Hepatic stellate cell (primary cell): Measurements from ENCODE around the gene ASMT.
"Not testable (repeated sequence)": the region's sequence is repeated elsewhere in the genome, so short reads cannot be mapped to it uniquely, and the experiment has no call there.

ENCODE experiments used
- DNase-seq: peaks from one replicate; pipeline ENCODE4 v3.0.0; 2011; ENCODE audit warnings: low spot score

The ASMT gene

DNA sequence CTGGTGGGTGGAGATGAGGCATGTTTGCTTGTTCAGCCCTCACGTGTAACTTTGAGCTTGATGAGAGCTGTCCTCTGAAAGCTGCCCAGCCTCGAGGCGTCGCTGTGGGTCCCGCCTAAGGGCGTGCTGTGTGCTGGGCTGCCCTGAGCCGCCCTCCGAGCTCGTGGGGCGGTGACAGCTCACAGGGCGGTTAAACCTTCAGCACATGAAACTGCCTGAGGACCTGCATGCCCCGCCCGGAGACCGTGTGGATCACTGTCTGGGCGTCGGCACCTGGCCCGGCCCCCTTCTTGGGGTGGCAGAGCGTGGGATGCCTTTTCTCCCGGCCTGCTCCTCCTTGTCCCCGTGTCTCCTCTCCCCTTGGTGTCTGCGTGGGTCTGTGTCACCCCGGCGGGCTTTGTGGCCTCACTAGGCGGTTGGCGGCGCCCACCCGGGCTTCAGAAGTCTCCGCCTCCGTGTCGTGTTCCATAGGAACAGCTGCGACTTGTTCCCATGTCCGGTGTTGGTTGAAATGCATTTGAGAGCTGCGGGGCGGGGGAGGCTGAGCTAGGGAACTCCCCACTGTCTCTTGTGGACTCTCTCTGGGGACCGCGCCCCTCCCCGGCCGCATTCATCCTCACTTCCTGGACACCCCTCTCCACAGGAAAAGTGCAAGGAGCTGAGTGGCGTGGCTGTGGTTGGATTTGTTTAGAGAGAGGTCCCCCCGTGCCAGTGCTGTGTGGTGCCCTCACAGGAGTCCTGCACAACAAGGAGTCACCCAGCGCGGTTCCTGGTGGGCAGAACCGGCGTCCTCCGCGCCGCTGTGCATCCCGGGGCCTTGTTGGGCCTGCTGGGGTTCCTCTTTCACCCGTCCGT is 16.6 kb upstream of the ASMT start:
- DNase-seq, result no peak

DNA sequence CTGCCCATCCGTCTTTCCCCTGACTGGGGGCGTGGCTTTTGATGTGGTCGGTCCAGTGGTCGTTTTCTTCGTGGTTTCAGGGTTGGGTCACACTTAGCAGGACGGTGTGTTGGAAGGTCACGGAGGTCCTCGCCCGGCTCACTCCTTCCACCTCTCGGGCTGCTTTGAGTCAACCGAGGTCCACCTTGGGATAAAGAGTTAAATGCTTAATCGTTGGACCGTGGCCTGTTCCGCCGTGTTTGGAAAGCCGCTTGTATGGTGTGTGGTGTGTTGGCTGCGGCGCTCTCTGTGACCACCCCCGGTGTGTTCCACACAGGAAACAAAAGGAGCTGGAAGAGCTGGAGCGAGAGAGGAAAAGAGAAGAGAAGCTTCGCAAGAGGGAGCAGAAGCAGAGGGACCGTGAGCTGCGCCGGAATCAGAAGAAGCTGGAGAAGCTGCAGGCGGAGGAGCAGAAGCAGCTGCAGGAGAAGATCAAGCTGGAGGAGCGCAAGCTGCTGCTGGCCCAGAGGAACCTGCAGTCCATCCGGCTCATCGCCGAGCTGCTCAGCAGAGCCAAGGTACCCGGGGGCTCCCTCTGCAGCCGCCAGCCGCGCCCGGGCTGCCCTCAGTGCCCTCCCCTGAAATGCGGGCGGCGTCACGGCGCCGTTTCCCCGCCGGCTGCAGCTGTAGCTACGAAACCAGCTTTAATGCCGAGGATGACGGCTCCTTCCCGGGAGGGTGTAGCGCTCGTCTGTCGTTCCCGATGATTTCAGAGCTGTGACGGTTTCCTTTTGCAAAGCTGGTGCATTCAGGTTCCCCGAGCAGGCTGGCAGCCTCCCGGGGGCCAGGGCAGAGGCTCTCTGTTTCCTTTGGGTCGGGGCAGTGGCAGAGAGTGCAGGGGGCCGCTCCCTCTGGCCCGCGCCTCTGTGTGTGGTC is 15.7 kb upstream of the ASMT start:
- DNase-seq, result no peak

DNA sequence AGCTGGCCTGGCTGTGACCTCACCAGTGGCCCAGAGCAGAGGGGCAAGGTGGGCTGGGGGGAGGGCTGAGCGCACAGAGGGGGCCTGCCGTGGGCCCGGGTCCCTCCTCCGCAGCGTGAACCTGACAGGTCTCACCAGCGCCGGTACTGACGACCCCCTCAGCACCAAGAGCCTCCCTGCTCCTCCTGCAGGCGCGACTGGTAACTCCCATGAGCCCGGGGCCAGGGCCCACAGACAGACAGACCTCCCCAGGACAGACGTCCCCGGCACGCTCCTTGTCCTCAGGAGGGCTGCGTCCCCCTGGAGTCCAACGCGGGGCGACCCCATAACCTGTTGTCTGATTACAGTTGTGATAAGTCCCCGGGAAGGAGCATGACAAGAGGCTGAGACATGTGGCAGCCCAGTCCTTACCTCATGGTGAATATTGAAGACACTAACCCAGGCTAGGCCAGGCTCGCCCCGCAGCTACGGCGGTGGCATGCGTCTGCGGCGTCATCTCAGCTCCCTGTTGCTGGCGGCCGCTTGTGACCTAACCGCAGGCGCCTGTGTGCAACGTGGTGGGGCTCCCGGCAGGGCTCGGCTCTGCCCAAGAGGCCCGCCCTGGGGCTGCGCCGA is 15.0 kb upstream of the ASMT start:
- DNase-seq, result no peak

DNA sequence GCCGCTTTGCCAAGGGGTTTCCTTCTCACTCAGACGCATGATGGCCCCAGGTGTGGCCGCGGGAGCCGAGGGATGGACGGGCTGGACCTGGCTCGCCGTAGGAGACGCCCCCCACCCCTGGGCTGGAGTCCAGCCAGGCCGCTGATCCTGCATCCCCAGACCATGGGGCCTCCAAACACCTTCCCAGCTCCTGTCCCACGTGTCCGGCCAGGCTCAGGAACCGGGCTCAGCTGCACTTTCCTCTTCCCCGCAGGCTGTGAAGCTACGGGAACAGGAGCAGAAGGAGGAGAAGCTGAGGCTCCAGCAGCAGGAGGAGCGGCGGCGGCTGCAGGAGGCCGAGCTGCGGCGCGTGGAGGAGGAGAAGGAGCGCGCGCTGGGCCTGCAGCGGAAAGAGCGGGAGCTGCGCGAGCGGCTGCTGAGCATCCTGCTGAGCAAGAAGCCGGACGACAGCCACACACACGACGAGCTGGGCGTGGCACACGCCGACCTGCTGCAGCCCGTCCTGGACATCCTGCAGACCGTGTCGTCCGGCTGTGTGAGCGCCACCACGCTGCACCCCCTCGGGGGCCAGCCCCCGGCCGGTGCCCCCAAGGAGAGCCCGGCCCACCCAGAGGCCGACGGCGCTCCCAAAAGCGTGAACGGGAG is 14.3 kb upstream of the ASMT start:
- DNase-seq, result no peak

DNA sequence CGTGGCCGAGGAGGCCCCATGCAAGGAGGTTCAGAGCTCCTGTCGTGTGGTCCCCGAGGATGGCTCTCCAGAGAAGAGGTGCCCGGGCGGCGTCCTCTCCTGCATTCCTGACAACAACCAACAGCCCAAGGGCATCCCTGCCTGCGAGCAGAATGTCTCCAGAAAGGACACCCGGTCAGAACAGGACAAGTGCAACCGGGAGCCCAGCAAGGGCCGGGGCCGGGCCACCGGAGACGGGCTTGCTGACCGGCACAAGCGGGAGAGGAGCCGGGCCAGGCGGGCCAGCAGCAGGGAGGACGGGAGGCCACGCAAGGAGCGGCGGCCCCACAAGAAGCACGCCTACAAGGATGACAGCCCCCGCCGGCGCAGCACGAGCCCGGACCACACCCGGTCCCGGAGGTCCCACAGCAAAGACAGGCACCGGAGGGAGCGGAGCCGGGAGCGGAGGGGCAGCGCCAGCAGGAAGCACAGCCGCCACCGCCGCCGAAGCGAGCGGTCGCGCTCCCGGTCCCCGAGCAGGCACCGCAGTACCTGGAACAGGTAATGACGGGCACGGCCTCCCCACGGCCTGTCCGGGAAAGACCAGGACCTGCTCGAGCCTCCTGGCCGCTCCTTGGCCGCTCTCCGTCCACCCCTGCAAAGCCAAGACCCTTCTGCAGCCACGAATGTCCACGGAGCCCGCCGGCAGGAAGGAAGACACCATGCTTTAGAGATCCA is 13.7 kb upstream of the ASMT start:
- DNase-seq, result no peak

DNA sequence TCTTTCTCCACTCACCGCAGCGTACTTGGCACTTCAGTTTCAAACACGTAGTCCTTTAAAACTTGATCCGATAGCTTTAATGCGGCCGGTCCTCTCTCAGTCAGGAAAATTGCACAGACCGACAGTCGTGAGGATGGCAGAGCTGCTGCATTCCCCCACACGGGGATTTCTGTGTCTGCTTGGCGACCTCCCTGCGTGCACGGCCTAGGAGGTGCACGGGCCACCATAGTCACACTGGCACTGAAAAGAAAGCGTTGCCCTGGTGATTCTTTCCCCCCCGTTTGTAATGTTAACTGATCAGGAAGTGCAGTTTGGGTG is 13.1 kb upstream of the ASMT start:
- no peak for DNase-seq

DNA sequence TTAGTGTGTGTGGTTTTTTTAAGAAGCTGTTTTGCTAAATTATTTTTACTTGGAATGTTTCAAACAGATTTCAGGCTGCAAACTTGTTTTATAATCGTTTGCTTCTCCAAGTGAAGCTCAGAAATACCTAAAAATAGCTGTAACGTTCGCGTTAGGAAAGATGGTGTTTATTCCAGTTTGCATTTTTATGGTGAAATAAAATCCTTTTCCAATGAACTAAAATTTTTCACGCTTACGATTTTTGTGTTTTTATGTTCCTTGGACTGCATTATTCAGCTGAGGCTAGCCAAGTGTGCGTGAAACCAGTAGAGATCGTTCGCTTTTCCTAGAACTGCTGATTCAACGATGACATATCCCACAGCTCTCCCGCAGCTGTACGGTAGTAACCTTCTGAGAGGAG is 12.6 kb upstream of the ASMT start:
- no peak for DNase-seq

DNA sequence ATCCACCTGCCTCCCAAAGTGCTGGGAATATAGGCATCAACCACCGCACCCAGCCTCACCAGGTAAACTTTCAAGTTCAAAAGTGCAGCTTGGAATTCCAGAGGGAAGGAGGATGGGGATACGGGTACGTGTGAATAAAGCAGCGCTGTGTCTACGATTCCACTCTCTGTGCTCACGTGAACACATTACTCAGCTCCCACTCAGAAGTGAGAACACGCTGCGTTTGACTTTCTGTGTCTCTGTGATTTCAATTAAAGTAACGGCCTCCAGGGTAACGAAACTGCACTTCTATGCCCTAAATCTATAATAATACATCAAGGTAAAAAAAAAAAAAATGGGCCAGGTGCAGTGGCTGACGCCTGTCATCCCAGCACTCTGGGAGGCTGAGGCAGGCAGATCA is 8.4 kb upstream of the ASMT start:
- no peak for DNase-seq

DNA sequence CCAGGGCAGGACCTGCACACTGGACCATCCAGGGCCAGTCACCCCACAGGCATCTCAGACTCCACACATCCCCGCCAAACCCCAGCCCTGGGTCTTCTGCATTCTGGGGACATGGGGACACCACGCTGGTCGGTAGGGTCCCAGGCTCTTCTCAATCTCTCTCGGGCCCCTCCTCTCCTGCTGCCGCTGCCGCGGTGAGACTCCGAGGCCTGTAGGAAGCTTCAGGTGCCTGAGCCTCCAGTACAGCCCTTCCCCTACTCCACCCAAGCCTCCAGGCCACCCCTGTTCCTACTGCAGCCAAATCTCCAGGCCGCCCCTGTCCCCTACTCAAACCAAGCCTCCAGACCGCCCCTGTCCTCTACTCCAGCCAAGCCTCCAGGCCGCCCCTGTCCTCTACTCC is 5.5 kb upstream of the ASMT start:
- no peak for DNase-seq

DNA sequence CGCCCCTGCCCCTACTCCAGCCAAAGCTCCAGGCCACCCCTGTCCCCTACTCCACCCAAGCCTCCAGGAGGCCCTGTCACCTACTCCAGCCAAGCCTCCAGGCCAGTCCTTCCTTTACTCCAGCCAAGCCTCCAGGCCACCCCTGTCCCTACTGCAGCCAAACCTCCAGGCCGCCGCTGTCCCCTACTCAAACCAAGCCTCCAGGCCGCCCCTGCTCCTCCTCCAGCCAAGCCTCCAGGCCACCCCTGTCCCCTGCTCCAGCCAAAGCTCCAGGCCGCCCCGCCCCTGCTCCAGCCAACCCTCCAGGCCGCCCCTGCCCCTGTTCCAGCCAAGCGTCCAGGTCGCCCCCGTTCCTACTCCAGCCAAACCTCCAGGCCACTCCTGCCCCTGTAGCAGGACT is 5.1 kb upstream of the ASMT start:
- no peak for DNase-seq

DNA sequence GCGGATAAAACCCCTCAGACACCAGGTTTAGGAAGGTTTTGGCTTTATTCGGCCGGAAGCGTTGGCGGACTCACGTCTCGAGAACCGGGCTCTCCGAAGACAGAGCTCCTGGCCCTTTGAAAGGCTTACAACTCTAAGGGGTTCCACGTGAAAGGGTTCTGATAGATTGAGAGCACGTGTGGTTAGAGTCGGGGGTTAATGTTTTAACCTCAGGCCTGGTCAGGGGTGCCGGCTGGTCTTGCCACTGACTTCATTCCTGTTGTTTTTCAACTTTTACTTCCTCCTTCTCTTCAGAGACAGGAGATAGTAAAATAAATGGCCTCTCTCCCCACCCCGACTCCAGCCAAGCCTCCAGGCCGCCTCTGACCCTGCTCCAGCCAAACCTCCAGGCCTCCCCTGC is 4.7 kb upstream of the ASMT start:
- no peak for DNase-seq

DNA sequence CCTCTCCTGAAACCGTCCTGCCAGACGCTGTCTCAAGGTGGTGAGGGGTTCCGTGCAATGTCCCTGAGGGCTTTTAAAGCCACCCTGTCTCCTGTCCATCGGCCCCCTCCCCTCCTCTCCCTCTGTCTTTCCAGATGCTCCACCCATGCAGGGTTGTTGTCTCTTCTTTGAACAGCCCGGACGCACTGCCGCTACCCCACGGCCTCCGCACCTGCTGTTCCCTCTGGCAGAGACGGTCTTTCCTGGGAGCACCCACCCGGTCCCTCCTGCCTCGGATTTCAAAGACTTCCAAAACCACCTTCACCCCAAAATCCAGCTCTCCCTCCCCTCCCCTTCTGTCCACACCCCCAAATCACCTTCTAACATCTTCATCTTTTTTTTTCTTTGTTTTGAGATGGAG is 4.1 kb upstream of the ASMT start:
- DNase-seq, result no peak

DNA sequence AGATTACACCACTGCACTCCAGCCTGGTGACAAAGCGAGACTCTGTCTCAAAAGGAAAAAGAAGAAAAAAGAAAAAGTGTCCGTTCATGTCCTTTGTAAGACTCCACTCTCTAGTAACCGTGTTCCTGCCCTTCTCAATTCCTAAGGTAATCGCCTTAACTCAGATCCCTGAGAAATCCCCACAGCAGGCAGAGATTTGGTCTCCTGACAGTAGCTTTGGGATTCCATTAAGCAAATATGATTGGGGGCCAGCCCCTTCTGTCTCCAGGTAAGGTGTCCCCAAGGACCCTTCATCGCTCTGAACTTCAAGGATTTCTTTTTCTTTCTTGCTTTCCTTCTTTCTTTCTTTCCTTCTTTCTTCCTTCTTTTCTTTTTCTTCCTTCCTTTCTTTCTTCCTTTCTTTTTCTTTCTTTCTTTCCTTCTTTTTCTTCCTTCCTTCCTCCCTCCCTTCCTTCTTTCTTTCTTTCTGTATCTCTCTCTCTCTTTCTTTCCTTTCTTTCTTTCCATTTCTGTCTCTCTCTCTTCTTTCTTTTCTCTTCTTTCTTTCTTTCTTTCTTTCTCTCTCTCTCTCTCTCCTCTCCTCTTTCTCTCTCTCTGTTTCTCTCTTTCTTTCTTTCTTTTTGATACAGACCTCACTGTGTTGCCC is 2.1 kb upstream of the ASMT start:
- DNase-seq, result no peak

DNA sequence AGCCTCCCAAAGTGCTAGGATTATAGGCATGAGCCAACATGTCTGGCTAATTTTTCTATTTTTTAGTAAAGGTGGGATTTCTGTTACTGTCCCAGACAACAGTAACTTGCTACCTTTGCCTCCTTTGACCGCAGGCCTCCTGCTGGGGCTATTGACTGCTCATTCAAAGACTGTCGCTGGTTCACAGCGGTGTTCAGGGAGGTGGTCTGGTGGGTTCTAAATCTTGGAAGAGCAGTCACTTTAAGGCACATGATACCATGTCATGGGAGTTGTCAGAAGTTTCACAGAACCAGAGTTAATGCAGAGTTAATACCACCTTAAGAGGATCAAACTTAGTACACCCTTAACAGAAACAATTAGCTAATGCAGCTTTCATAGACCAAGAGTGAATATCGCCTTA is 3.8 kb downstream of the ASMT start:
- DNase-seq, result no peak

DNA sequence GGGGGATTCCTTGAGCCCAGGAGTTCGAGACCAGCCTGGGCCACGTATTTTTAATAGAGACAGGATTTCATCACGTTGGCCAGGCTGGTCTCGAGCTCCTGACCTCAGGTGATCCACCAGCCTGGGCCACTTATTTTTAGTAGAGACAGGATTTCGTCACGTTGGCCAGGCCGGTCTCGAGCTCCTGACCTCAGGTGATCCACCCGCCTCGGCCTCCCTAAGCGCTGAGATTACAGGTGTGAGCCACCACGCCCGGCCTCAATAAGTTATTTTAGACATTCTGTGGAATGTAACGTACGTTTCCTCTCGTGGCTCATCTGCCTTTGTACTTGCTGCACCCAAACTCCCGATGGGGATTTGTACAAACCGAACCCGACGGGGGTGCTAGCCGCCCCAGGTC is 8.8 kb downstream of the ASMT start:
- DNase-seq, result no peak

DNA sequence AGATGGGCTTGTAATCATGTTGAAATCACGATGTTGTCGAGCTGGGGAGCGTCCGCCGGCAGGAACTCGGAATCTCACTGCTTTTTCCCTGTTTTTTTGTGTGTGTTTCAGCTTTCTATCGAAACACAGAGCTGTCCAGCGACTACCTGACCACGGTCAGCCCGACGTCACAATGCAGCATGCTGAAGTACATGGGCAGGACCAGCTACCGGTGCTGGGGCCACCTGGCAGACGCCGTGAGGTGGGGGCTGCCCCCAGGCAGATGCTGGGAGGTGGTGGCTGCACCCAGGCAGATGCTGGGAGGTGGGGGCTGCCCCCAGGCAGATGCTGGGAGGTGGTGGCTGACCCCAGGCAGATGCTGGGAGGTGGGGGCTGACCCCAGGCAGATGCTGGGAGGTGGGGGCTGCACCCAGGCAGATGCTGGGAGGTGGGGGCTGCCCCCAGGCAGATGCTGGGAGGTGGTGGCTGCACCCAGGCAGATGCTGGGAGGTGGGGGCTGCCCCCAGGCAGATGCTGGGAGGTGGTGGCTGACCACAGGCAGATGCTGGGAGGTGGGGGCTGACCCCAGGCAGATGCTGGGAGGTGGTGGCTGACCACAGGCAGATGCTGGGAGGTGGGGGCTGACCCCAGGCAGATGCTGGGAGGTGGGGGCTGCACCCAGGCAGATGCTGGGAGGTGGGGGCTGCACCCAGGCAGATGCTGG is 9.4 kb downstream of the ASMT start:
- DNase-seq, result not testable (repeated sequence)

DNA sequence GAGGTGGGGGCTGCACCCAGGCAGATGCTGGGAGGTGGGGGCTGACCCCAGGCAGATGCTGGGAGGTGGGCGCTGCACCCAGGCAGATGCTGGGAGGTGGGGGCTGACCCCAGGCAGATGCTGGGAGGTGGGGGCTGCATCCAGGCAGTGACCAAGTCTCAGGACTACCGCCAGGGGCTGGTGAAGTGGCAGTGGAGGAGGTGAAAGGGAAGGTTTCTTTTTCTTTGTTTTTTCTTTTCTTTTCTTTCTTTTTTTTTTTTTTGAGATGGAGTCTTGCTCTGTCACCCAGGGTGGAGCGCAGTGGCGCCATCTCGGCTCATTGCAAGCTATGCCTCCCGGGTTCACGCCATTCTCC is 10.0 kb downstream of the ASMT start:
- not testable (repeated sequence) for DNase-seq

DNA sequence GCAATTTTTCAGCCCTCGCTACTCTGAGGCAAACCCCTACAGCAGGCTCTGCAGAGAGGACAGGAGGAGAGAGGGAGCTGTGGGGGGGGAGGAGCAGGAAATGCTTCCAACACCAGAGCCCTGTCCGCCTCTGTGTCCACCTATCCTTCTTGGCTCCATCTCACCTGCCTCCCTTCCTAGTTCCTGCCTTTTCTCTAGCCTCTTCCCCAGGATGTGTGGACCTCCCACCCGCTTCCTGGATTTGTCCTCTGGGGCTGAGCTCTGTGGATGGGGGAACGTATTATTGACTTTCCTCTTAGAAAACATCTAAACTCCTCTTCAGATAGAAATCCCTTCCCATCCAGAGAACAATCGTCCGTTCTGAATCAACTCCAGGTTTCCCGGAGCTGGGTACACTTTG is 14.4 kb downstream of the ASMT start:
- no peak for DNase-seq

DNA sequence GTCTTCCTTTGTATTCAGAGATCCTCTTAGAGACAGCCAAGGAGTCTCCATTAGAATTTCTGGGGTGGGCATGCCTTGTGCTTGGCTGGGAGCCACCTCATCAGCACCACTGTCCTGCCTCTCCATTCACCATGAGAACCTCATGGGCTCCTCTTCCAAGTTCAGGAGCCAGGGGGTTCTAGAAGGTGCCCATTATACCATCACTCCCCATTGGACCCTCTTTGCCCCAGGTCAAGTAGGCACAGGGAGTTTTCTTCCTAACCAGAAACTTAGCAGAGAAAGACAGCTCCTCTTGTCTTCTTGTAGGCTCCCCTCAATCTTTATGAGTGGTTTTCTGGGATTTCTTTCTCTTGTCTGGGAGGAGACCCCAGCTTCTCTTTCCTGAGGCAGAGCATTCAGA is 31.1 kb downstream of the ASMT start:
- no peak for DNase-seq

DNA sequence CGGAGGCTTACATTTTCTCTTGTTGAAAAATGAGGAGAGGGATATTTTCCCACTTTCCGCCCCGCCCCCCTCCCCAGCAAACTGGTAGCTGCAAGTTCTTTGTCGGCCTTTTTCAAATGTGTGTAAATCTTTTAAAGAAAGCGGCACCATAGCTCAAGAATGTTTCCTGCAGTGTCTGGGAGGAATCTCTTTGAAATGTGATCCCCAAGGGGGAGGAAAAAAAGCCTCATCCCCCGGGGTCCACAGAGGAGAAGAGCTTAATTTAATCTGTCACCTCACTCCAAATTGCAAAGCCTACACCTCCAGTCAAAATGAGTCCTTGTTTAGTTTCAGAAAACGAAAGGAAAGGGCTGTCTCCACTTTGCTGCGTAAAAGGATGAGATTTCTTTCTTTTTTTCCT is 34.8 kb downstream of the ASMT start:
- no peak for DNase-seq
